HUDEP-2 (cell line): ENCODE measurements around the gene PXMP4.
A peak's percentile ranks its signal among the peaks of the same experiment; 100 is the strongest.

ENCODE experiments used
- DNase-seq, 76 experiments: peaks; one replicate each; lab custom pipeline; 2025; ENCODE audit not compliant: unreplicated experiment in 76 of 76; lab: John Stamatoyannopoulos, UW

PXMP4 gene

GRCh38 chr20:33686100-33686983 lies 33.8 kb downstream of the PXMP4 start, which contains the start of gene E2F1:
Gene E2F1, minus strand, starts transcription at chr20:33686385. Its CDS starts 121 bp downstream, at chr20:33686264.
- peak in 75 of 76 experiments; percentile 24 to 98 (median 92) for DNase-seq

GRCh38 chr20:33685328-33686099 lies 34.6 kb downstream of the PXMP4 start:
- peak in 67 of 76 experiments; percentile 22 to 83 (median 59) for DNase-seq

- peak in 4 of 76 experiments; percentile 13 to 59 (median 18) for DNase-seq
Observed at GRCh38 chr20:33684533-33685327, 35.4 kb downstream of the PXMP4 start.

GRCh38 chr20:33681728-33682353 lies 38.3 kb downstream of the PXMP4 start:
- no peak for DNase-seq

GRCh38 chr20:33681288-33681687 lies 38.8 kb downstream of the PXMP4 start:
- DNase-seq, result no peak

- DNase-seq, result no peak
Observed at GRCh38 chr20:33680686-33681085, 39.4 kb downstream of the PXMP4 start.

- DNase-seq, result no peak
Observed at GRCh38 chr20:33679758-33680485, 40.2 kb downstream of the PXMP4 start.

GRCh38 chr20:33677991-33678702 lies 42.0 kb downstream of the PXMP4 start:
- no peak for DNase-seq

- no peak for DNase-seq
Observed at GRCh38 chr20:33676652-33677645, 43.2 kb downstream of the PXMP4 start.

- no peak for DNase-seq
Observed at GRCh38 chr20:33676121-33676520, 44.0 kb downstream of the PXMP4 start.

- no peak for DNase-seq
Observed at GRCh38 chr20:33675136-33675959, 44.8 kb downstream of the PXMP4 start.

- peak in 64 of 76 experiments; percentile 9 to 80 (median 56) for DNase-seq
Observed at GRCh38 chr20:33674294-33675135, 45.6 kb downstream of the PXMP4 start, which contains the start of gene NECAB3. Gene NECAB3, minus strand, starts transcription at chr20:33674428. Its CDS starts 76 bp downstream, at chr20:33674352.

GRCh38 chr20:33673410-33674293 lies 46.5 kb downstream of the PXMP4 start:
- peak in 9 of 76 experiments; percentile 38 to 64 (median 48) for DNase-seq

GRCh38 chr20:33673114-33673409 lies 47.0 kb downstream of the PXMP4 start:
- no peak for DNase-seq
